Peyer's patch (tissue), 4 donors: ENCODE results near the gene KDM5C.

Source experiments
- CTCF ChIP-seq, 6 experiments: fragments of 450-650 bp in 4 of 6; fragments of 200-600 bp in 2 of 6; sonication (generic) in 1 of 6; IDR thresholded peaks; one replicate each; pipeline ENCODE4 v1.5.1; 2017 to 2019; ENCODE audit warnings: antibody characterized with exemption in 6 of 6, mild to moderate bottlenecking in 3 of 6, moderate library complexity in 1 of 6
- POLR2A ChIP-seq, 2 donors: fragments of 450-650 bp; IDR thresholded peaks; one replicate each; pipeline ENCODE4 v1.5.1; 2017; ENCODE audit warnings: antibody characterized with exemption in 2 of 2, mild to moderate bottlenecking in 2 of 2, moderate library complexity in 2 of 2

- TF ChIP-seq CTCF (IDR thresholded peaks at IDR 0.05) (no peak), POLR2A (IDR thresholded peaks at IDR 0.05) (no peak)
Measured at GRCh38 chrX:53184836-53185235, 40.2 kb downstream of the KDM5C start.
